GM19023 (cell line): ENCODE data around the gene TPM3.
A peak's percentile ranks its signal among the peaks of the same experiment; 100 is the strongest.
"Not testable (repeated sequence)": the region's sequence is repeated elsewhere in the genome, so short reads cannot be mapped to it uniquely, and the experiment has no call there.

Experiments
- ATAC-seq: cut with Tn5 transposase; IDR thresholded peaks from one replicate; pipeline ENCODE4 v1.9.1; 2021; ENCODE audit warnings: mild to moderate bottlenecking, moderate library complexity; ENCODE audit not compliant: unreplicated experiment

TPM3 gene

DNA sequence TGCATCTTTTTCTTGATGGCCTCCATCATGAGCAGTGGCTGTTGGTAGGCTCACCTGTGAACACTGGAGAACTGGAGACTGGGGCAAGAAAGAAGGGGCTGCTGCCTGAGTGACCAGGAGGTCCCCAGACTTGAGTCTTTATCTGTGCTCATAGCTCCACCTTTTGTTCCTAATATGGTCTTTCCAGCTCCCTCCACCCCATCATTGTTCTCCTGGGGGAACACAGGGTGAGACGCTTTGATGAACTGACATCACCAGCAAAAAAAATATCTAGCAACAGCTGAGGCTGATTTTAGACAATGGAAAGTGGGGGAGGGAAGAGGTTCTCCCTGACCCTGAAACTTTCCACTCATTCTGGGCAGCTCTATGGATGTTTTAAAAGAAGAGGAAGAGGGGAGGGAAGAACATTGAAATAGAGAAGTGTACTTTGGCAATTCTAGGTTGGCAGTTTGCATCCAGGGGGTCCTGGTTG is at the start of gene TPM3:
TSS of gene TPM3 (minus strand) at position 111 of the 472 bp plus-strand sequence. CDS start at position 29, 82 bp downstream.
- no peak for ATAC-seq

DNA sequence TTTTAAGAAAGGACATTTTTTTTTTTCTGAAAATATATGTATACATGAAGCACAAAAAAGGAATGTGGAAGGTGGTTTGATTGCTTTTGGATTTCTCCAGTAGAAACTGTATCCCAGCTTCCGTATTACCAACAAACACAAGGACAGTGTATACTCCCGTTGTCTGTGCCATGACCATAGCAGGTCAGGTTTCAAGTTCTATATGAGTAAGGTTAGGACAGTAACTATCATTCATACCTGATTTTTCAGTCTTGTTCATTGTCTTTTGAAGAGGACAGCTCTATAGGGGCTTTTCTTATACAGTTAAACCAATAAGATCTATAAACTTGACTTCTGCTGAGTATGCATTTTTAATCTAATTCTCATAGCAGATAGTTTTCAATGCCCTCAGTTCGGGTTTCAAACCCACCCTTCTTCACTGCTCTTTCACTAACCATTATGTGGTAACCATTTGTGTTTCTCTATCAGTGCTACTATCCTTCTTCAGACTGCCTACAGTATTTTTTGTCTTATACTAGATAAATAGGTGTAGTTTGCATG is 48.5 kb upstream of the TPM3 start:
- no peak for ATAC-seq

DNA sequence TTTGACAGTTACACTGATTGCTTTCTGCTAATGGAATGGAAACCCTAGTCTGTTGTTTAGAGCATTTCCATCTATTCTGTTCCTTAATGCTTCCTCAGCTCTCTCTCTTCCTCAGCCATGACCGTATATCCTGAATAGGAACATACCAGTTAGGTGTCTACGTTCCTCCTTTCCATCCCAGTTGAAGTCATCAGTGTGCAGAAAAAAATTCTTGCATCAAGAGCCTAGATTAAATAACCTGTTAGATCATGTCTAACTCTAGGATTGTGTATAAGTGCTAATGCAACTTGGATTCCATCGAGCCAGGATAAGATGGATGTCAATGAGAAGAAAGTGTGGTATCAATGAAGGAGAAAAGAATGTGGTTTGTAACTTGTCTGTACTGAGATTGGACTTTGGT is 47.6 kb upstream of the TPM3 start:
- ATAC-seq = no peak

DNA sequence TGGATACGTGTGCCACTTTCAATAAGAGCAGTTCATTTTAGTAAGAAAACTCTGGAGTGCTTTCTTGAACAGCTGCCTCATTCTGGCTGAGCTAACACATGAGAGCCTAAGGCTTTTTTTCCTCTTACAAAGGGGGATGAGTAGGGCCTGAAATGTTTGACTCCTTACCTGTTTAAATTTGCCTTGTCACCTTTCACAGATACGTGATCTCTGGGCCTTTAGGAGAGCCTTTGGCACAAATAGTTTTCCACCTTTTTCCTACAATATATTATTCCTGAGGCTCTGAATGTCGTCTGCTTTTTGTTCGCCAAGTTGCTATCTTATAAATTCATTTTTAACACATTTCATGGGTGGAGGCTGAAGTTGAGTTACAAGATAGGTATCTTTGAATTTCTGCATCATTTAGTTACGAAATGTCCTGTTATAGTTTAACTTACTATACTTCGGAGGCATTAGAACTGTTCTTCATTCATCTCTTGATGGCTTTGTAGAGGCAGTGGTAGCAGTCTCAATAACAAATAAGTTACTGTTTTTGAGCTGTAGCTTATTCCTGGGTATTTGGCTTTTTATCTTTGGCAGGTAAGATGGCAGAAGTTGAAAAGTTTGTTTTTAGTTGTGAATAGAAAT is 46.1 kb upstream of the TPM3 start:
- no peak for ATAC-seq

DNA sequence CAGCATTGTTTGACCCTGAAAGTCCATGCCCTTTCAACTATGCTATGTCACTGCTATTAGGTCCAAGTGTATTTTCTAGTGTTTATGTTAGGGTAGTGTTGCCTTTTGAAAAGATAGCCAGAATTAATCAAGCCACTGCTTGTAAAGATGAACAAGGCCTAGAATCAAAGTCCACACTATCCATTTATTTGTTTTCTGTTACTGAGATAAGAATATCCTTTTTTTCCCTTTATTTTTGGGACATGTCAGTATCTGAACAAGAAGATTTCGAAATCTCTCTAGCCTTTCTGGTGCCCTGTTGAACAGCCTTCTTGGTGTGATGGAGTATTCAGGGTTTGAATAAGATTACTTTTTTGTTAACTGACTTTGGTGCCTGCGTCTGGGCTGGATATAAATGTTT is 45.5 kb upstream of the TPM3 start:
- ATAC-seq = no peak

DNA sequence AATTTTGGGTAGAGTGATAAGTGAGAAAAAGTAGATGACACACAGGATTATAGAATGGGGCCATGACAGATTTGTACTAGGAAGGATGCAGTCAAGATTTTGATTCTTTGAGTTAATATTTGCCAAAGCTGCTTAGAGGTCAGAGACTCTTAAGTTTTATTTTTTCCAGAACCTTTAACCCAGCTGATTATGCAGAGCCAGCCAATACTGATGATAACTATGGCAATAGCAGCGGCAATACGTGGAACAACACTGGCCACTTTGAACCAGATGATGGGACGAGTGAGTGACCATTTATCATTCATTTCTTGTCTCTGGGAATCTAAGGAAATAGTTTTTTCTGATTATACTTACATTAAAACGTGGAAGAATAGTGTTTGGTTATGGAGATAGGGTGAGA is 45.0 kb upstream of the TPM3 start:
- ATAC-seq = no peak

DNA sequence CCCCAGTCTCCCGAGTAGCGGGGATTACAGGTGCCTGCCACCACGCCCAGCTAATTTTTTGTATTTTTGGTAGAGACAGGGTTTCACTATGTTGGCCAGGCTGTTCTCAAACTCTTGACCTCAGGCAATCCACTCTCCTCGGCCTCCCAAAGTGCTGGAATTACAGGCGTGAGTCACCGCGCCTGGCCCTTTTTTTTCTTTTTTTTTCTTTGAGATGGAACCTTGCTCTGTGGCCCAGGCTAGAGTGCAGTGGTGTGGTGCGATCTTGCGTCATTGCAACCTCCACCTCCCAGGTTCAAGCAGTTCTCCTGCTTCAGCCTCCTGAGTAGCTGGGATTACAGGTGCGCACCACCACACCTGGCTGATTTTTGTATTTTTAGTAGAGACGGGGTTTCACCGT is 41.2 kb upstream of the TPM3 start:
- ATAC-seq = not testable (repeated sequence)

DNA sequence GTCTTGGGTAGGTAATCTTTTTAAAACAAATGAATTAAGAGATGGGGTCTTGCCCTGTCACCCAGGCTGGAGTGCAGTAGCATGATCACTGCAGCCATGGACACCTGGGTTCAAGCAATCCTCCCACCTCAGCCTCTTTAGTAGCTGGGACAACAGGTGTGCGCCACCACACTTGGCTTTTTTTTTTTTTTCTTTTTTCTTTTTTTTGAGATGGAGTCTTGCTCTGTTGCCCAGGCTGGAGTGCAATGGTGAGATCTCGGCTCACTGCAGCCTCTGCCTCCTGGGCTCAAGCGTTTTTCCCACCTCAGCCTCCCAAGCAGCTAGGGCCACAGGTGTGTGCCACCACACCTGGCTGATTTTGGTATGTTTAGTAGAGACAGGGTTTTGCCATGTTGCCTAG is 39.2 kb upstream of the TPM3 start:
- not testable (repeated sequence) for ATAC-seq

DNA sequence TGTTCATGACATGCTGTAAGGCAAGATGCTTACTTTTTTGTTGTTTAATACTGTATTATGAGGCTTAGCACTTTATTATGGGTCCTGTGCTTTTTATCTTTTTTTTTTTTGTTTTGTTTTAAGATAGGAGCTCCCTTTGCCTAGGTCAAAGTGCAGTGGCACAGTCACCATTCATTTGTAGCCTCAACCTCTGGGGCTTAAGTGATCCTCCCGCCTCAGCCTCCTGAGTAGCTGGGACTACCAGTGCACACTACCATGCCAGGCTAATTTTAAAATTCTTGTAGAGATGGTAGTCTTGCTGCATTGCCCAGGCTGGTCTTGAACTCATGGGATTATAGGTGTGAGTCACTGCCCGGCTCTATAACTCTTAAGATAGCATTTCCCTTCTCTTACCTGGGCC is 33.5 kb upstream of the TPM3 start:
- ATAC-seq = no peak

DNA sequence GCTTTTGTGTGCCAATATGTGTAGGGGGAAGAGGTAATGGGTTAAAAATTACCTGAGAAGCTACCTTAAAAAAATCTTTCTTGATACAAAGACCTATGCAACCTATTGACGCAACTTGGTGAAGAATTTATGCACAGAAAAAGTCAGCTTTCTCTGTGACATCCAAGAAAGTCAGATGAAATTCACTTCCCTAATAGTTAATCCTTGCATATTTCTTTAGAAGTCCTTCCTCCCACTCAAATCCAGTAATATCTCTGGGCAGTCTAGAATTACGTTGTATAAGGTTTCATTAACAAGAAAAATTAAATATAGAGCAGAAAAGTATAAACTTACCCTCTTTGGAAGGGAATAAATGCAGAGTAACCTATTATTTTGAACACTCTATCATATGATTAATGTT is 31.7 kb upstream of the TPM3 start:
- no peak for ATAC-seq

DNA sequence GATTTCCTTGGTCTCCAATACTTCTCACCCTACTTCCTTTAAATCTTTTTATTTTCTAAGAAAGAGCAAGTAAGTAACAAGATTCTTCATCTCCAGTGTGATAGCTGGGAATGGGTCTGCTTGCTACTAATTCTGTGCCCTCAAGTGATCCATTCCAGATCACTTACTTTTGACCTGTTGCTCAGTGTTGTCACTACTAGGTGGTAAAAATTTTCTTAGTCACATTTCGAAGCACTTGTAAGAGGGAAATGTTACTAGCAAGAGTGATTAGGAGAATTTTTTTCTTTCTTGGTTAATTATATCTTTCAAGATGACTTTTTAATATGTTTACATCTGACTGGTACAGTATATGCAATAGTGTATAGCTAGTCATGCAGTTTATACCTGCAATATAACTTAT is 31.0 kb upstream of the TPM3 start:
- ATAC-seq = no peak

DNA sequence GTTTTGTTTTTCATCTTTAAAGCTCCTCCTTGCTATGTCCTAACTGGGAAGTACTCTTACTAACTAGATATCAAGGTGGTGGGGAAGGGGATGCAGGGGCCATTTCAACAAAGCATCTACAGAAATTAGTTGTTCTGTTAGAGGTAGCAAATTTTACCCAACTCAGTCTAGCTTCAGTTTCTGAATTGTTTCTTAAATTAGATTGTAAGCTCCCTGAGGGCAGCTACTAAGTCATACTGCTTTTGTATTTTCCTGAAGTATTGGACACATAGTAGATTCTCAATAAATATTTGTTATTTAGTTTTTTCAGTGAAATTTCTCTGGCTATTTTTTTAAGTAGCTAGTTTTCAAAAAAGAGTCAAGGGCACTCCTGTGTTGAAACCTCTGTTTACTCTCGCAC is 30.6 kb upstream of the TPM3 start:
- ATAC-seq = no peak

DNA sequence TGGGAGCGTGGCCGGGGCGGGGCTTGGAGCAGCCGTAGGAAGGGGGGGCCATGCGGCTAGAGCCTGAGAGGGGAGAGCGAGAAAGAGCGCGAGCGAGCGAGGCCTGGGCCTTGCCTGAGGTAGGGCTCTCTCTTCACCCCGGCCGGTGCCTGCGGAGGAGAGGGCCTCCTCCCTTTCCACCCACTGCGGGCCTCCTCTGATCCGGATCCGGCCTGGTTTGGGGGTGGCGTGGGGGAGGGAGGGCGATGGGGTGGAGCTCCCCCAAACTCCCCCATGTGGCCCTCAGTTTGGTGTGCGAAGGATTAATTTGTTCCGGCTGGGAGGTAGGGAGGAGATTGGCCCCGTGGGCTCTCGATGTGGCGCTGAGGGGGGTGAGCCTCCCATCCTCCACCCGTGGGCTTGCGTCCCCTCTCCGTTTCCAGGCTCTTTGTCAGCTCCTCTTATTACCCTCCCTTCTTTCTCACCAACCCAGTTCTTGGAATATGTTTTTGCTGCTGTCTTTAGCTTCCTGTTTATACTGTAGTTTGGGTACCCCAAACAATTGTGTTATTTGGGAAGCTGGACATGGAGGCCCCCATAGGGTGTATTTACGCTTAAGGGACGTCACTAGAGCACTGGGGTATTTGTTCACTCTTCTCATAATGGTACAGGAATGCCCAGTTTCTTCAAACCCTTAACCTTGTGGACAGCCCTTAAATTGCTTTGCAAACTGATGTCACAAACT is 29.5 kb upstream of the TPM3 start:
- peak; percentile 18 for ATAC-seq

DNA sequence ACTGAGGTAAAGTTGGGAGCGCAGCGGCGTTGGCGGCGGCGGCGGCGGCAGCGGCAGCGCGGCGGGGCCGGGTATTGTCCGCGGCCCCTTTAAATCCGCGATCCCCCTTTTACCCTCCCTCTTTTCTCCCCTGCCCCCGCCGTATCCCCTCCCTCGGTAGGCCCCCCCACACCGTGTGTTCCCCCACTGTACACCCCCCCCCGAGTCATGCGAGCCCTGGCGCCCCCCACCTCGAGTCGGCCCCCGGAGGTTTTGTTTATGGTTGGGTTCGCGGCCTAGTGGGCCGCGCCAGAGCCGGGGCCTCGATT is 29.0 kb upstream of the TPM3 start:
- no peak for ATAC-seq

DNA sequence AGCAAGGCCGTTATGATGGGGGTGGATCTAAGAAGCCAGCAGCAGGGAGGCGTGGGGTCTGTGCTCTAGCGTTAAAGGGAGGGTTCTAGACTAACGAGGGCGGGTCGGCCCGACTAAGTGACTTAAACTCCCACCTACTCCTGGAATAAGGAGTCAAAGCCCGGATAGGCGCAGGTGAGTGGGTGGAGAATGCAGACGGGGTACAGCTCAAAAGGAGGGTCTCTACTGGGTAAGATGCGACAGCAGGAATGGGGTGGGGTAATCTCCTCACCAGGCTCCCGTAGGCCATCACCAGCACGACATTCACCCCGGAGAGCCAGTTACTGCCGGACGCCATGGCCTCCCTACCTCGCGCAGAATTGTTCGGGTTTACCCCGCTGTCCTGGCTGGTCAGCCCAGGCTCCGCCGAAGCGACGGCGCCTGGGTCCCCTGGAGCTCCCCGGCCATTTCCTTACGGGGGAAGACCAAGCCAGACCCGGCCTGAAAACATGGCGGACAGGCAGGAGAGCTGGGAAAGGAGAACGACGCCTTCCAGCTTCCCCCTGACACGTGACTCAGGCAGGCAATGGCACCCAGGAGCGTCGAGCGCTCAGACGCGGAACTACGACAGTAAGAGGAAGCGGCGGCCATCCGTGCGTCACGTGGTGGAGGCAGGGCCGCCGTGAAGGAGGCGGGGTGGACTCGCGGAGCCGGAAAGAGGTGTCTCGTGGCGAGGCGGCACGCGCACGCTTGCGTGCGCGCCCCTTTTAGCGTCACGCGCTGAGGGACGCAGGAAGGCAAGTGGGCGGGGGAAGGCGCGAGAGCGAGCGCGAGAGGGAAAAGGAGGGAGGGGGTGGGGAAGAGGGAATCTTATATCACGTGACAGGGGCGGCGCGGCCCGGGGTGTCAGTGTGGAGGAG is 28.4 kb upstream of the TPM3 start, which contains the start of gene UBAP2L:
TSS of gene UBAP2L (plus strand) at position 885 of the 899 bp plus-strand sequence. CDS start 4,169 bp downstream, outside the sequence.
- ATAC-seq = peak; percentile 90

DNA sequence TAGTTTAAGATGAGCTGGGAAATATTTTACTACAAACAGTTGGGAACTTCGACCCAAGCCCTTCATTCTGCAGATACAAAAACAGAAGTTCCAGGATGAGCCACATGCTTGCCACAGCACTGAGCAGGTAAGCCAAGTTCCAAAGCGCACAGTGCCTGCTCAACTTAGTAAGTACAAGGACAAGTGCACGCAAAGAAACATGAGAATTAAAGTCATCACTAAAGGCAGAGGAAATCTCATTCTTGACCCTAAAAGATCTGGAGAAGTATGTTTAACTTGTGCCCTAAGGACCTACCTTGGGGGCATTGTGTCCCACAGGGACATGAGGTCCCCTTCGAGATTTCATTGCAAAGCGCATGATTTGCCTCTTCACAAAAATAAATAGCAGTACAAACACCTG is 27.6 kb upstream of the TPM3 start:
- ATAC-seq = no peak

DNA sequence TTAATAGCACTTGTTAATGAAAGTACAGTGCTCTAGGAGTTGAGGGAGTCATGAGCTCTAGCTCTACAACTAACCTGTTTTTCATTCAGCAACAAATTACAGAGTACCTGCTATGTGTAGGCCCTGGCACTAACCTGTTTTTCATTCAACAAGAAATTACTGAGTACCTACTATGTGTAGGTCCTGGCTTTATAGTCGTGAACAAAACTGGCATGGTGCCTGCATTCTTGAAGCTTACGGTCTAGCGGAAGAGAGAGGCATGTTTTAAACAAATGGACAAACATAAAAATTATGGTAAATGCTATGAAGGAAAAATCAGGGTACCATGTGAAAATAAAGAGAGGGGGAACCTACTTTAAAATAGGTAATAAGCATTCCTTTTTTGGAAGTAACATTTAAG is 26.6 kb upstream of the TPM3 start:
- ATAC-seq = no peak

DNA sequence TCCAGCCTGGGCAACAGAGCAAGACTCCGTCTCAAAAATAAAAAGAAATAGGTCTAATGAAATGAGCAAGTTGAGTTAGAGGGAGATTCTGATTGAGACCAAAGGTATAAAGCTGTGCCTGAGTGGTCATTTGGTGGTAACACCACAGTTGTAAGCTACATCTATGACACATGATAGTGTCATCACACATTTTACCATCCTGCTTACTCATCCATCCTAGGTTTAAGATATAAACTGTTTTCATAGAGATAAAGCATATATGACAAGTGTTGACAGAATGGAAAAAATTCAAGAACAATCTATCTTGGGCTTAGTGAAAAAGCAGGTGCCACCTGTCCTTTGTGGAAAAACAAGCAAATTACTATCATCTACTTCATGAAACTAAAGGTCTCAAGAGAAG is 21.4 kb upstream of the TPM3 start:
- ATAC-seq = no peak

DNA sequence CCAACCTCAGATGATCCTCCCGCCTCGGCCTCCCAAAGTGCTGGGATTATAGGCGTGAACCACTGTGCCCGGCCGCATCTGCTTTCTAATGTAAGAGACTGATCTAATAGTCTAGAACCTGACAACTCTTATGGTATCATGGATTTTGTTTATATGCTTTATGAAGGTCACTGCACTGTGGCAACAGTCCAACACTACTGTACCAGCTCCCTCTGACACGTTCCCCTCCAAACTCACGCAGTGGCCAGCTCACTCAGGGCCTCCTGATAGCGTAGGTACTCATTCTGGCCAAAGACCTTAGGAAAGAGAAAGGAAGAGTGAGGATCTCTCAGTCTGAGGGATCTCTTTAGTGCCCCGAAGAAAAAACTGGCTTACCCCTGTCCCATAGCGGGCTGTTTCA is 20.2 kb upstream of the TPM3 start:
- no peak for ATAC-seq

DNA sequence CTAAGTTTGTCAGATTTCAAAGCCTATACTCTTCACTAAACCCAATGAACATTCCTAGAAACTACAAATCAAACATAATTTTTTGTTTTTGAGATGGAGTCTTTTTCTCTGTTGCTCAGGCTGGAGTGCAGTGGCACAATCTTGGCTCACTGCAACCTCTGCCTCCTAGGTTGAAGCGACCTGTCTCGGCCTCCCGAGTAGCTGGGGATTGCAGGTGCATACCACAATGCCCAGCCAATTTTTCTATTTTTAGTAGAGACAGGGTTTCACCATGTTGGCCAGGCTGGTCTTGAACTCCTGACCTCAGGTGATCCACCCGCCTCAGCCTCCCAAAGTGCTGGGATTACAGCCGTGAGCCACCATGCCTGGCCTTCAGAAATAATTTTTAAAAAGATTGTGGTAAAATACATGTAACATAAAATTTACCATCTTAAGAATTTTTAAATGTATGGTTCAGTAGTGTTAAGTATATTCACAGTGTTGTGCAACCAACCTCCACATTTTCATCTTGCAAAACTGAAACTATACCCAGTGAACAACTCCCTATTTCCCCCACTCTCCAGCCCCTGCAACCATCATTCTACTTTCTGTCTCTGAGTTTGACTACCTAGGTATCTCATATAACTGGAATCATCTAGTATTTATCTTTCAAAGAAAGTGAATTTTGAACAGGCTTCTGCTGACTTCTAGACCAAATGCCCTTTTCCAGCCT is 16.9 kb upstream of the TPM3 start:
- ATAC-seq = no peak

DNA sequence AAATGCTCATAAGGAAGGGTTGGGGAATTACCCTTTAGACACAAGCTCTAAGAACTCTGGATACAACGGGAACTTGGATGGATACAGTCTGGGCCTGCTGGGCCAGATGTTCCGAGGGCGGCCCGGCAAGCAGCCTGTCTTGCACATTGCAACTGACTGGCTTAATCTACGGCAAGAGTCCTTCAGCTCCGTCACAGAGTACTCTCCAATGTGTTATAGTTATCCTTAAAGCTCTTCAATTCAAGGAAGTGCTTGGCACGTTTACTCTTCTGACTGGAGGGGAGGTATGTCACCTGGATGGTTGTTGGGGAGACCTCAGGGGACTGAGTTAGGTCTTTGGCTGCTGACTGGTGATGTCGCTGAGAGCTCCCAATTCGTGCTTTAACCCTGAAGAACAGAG is 15.4 kb upstream of the TPM3 start:
- ATAC-seq = no peak
